ENCODE data around the gene TMEM238L.

The TMEM238L gene

DNA sequence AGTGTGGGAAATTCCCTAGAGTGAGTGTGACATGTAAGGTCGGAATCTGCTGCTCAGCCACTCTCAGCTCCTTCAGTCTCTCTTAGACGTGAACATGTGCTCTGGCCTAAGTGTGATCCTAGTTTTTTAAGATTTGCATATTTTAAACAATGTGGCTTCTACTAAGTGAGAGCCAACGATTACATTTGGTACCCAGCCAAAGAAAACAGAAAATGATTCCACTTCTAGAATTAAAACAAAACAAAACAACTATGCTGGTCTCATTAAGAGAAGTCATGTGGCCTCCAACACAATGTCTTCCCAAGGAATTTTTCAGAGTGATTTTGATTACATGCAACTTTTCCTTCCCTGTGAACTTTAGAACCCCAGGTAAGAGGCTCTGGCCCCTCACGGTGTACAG lies 10.1 kb downstream of the TMEM238L start:
- Histone ChIP-seq H3K9me3 (no peaks in the 10 kb centered on the region), H3K9ac (no peak overlapping the region), H3K4me3 (no peak overlapping the region), H3K27me3 (no peaks in the 10 kb centered on the region), H3K4me2 (no peak overlapping the region), H3K4me1 (peaks cover 29% of the 10 kb centered on the region), H4K20me1 (no peaks in the 10 kb centered on the region), H3K36me3 (no peaks in the 10 kb centered on the region), H3K27ac (no peak overlapping the region)
- no peak for TF ChIP-seq Cebpa-rat (IDR thresholded peaks at IDR 0.05)

GRCh38 chr17:10793256-10793655 lies 10.6 kb downstream of the TMEM238L start:
- Histone ChIP-seq H3K9me3 (no peaks in the 10 kb centered on the region), H3K27me3 (no peaks in the 10 kb centered on the region), H3K4me2 (no peak overlapping the region), H3K27ac (no peak overlapping the region), H3K9ac (no peak overlapping the region), H3K4me1 (peaks cover 23% of the 10 kb centered on the region), H3K4me3 (no peak overlapping the region), H4K20me1 (no peaks in the 10 kb centered on the region), H3K36me3 (no peaks in the 10 kb centered on the region)
- no peak for TF ChIP-seq Cebpa-rat (IDR thresholded peaks at IDR 0.05)

- no peaks in the 10 kb centered on the region for H4K20me1 ChIP-seq
- peaks cover 15% of the 10 kb centered on the region for H3K4me1 ChIP-seq
- no peaks in the 10 kb centered on the region for H3K36me3 ChIP-seq
- H3K4me3 ChIP-seq: no peak overlapping the region
- H3K9ac ChIP-seq: peak overlapping the region; percentile 12; the same call in 1 of the 2 replicates
- H3K27ac ChIP-seq: peak overlapping the region; percentile 47
- no peak for TF ChIP-seq Cebpa-rat (IDR thresholded peaks at IDR 0.05)
- H3K9me3 ChIP-seq: no peaks in the 10 kb centered on the region
- H3K4me2 ChIP-seq: peak overlapping the region; percentile 65
- no peaks in the 10 kb centered on the region for H3K27me3 ChIP-seq
These were observed 11.7 kb downstream of the TMEM238L start for GRCh38 chr17:10792151-10792550.

GRCh38 chr17:10790491-10791401 lies 13.2 kb downstream of the TMEM238L start:
- Histone ChIP-seq H4K20me1 (no peaks in the 10 kb centered on the region), H3K4me1 (peaks cover 15% of the 10 kb centered on the region), H3K9me3 (no peaks in the 10 kb centered on the region), H3K9ac (no peak overlapping the region), H3K27me3 (no peaks in the 10 kb centered on the region), H3K4me3 (no peak overlapping the region), H3K36me3 (no peaks in the 10 kb centered on the region), H3K27ac (no peak overlapping the region), H3K4me2 (no peak overlapping the region)
- TF ChIP-seq Cebpa-rat (IDR thresholded peaks at IDR 0.05): no peak

DNA sequence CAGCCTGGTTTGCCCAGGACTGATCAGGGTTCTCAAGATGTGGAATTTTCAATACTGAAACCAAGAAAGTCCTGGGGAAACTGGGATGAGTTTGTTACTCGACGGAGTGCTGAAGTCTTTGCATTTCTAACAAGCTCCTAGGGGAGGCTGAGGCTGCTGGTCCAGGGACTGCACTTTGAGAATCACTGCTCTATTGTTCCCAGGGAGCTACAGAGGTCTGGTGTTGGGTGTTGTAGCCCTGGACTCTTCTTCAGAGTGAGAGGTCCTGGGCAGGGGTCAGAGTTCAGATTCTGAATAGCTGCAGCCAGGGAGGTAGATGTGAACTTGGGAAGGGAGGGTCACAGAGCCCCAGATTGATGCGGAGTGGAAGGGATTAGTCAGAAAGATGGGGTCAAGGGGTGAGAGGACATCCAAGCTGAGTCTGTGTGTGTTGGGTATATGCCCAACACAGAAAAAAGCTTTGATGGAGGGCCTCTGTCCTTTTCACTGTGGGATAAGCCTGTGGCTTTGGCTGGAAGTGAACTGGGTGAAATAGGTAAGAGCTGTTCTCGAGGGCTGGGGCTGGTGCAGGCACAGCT lies 14.1 kb downstream of the TMEM238L start:
- no peaks in the 10 kb centered on the region for H3K27me3 ChIP-seq
- H3K9me3 ChIP-seq: no peaks in the 10 kb centered on the region
- H3K36me3 ChIP-seq: no peaks in the 10 kb centered on the region
- no peak overlapping the region for H3K9ac ChIP-seq
- no peak overlapping the region for H3K4me3 ChIP-seq
- no peaks in the 10 kb centered on the region for H4K20me1 ChIP-seq
- H3K27ac ChIP-seq: no peak overlapping the region
- no peak for TF ChIP-seq Cebpa-rat (IDR thresholded peaks at IDR 0.05)
- H3K4me2 ChIP-seq: no peak overlapping the region
- H3K4me1 ChIP-seq: peaks cover 20% of the 10 kb centered on the region

- Histone ChIP-seq H3K9ac (no peak overlapping the region), H3K36me3 (no peaks in the 10 kb centered on the region), H4K20me1 (no peaks in the 10 kb centered on the region), H3K4me3 (no peak overlapping the region), H3K4me1 (peaks cover 19% of the 10 kb centered on the region), H3K27ac (no peak overlapping the region), H3K27me3 (no peaks in the 10 kb centered on the region), H3K9me3 (no peaks in the 10 kb centered on the region), H3K4me2 (no peak overlapping the region)
- no peak for TF ChIP-seq Cebpa-rat (IDR thresholded peaks at IDR 0.05)
These were observed 16.4 kb downstream of the TMEM238L start for GRCh38 chr17:10787306-10788045.

DNA sequence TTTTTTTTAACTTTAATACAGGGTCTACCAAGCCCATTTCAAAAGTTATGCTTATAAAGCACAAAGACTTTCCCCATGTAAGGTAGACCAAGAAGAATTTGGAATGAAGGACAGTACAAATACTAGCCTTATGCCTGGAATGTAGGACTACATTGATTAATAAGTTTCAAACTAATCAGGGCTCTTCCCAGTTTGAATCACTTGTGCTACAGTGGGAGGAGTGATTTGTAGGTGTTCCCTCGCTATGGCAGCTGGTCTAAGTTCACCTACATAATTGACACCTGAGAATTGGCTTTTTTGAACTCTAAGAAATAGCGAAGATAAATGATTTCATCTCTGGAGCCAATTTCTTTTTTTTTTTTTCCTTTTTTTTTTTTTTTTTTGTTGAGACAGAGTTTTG lies 18.6 kb downstream of the TMEM238L start:
- no peaks in the 10 kb centered on the region for H3K36me3 ChIP-seq
- H3K9ac ChIP-seq: no peak overlapping the region
- no peak overlapping the region for H3K27ac ChIP-seq
- no peak for TF ChIP-seq Cebpa-rat (IDR thresholded peaks at IDR 0.05)
- no peak overlapping the region for H3K4me2 ChIP-seq
- no peak overlapping the region for H3K4me3 ChIP-seq
- no peaks in the 10 kb centered on the region for H3K27me3 ChIP-seq
- H3K4me1 ChIP-seq: 0 out of 2 replicates have a peak, but pooled peaks cover 7% of the 10 kb centered on the region
- no peaks in the 10 kb centered on the region for H4K20me1 ChIP-seq
- no peaks in the 10 kb centered on the region for H3K9me3 ChIP-seq

GRCh38 chr17:10779609-10780008 lies 24.3 kb downstream of the TMEM238L start:
- TF ChIP-seq Cebpa-rat (IDR thresholded peaks at IDR 0.05): no peak
- H3K27ac ChIP-seq: no peak overlapping the region
- H3K9me3 ChIP-seq: no peaks in the 10 kb centered on the region
- H3K4me2 ChIP-seq: no peak overlapping the region
- no peak overlapping the region for H3K4me3 ChIP-seq
- H3K9ac ChIP-seq: no peak overlapping the region
- H3K27me3 ChIP-seq: no peaks in the 10 kb centered on the region
- H3K36me3 ChIP-seq: no peaks in the 10 kb centered on the region
- H4K20me1 ChIP-seq: no peaks in the 10 kb centered on the region
- 0 out of 2 replicates have a peak, but pooled peaks cover 5% of the 10 kb centered on the region for H3K4me1 ChIP-seq

- Histone ChIP-seq H3K4me3 (no peak overlapping the region), H3K9ac (no peak overlapping the region), H4K20me1 (no peaks in the 10 kb centered on the region), H3K9me3 (no peaks in the 10 kb centered on the region), H3K4me1 (peaks cover 16% of the 10 kb centered on the region), H3K36me3 (no peaks in the 10 kb centered on the region), H3K27ac (no peak overlapping the region), H3K27me3 (no peaks in the 10 kb centered on the region), H3K4me2 (no peak overlapping the region)
- TF ChIP-seq Cebpa-rat (IDR thresholded peaks at IDR 0.05): no peak
These were observed 26.0 kb downstream of the TMEM238L start for GRCh38 chr17:10777890-10778289.

Data from BLaER1 (cell line).